ENCODE data around the gene FIG4. TPM values are rescaled to one million over a fixed set of nuclear protein-coding genes. Genes with fewer than 3 reads are reported as not detected.

The FIG4 gene
- total RNA-seq, 4 donors from 2014 or later: 12.3 to 19.9 (median 17.1) TPM

DNA sequence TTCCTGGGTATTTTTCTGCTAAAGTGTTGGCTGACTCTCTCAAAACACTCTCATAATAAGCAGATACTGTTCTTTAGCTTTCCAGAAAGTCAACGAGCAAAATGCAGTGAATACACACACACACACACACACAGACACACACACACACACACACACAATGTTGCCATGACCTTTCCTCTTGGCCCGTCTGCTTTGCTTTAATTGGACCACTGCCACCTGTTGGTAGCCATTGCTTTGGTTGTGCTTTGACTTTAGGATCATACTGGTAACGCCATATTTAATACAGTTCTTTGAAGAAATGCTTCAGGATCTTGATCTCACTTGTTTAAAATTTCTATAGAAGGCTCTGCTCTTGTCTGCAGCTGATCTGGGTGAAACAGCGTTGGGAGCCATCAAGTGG is 4.4 kb downstream of the FIG4 start:
- Histone ChIP-seq H3K9me3 (no peaks in the 10 kb centered on the region), H3K27me3 (no peaks in the 10 kb centered on the region), H3K36me3 (peaks cover 0 to 6% (median 4%) of the 10 kb centered on the region in 4 donors), H3K4me1 (peaks cover 6 to 21% (median 18%) of the 10 kb centered on the region in 4 donors), H3K4me3 (no peak overlapping the region), H3K27ac (replicated peaks in 1 of 4) (no peak overlapping the region)
- intact Hi-C loops (cut with DNase I): loop anchor here (10.0 kb wide), 1 partner anchor 1179 kb away; the partner anchor contains the start of gene AMD1
- TF ChIP-seq POLR2AphosphoS5 (IDR thresholded peaks at IDR 0.05) (no peak), EP300 (IDR thresholded peaks at IDR 0.05) (no peak), POLR2A (IDR thresholded peaks at IDR 0.05; ENCODE audit: low read depth) (no peak)
- TF ChIP-seq, protein P1, sequence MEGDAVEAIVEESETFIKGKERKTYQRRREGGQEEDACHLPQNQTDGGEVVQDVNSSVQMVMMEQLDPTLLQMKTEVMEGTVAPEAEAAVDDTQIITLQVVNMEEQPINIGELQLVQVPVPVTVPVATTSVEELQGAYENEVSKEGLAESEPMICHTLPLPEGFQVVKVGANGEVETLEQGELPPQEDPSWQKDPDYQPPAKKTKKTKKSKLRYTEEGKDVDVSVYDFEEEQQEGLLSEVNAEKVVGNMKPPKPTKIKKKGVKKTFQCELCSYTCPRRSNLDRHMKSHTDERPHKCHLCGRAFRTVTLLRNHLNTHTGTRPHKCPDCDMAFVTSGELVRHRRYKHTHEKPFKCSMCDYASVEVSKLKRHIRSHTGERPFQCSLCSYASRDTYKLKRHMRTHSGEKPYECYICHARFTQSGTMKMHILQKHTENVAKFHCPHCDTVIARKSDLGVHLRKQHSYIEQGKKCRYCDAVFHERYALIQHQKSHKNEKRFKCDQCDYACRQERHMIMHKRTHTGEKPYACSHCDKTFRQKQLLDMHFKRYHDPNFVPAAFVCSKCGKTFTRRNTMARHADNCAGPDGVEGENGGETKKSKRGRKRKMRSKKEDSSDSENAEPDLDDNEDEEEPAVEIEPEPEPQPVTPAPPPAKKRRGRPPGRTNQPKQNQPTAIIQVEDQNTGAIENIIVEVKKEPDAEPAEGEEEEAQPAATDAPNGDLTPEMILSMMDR (IDR thresholded peaks at IDR 0.05): no peak
- 73% methylated on average over 4 of the region's 4 CpGs for WGBS
- no peak for DNase-seq (ENCODE audit: extremely low spot score)

DNA sequence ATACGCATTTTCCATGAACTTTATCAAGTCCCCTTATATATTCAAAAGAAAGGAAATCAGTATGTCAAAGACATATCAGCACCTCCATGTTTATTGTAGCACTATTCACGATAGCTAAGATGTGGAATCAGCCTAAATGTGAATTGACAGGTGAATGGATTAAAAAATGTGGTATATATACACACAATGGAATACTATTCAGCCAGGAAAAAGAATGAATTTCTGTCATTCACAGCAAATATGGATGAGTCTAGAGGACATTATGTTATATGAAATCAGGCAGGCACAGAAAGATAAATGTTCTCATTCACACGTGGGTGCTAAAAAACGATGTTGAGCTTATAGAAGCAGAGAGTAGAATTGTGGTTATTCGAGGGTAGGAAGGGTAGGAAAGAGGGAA is 5.3 kb downstream of the FIG4 start:
- Histone ChIP-seq H3K9me3 (no peaks in the 10 kb centered on the region), H3K36me3 (peaks cover 0 to 6% (median 4%) of the 10 kb centered on the region in 4 donors), H3K4me1 (peaks cover 6 to 21% (median 17%) of the 10 kb centered on the region in 4 donors), H3K27me3 (no peaks in the 10 kb centered on the region), H3K4me3 (no peak overlapping the region), H3K27ac (replicated peaks in 1 of 4) (no peak overlapping the region)
- TF ChIP-seq POLR2AphosphoS5 (IDR thresholded peaks at IDR 0.05) (no peak), POLR2A (IDR thresholded peaks at IDR 0.05; ENCODE audit: low read depth) (no peak), EP300 (IDR thresholded peaks at IDR 0.05) (no peak)
- TF ChIP-seq, protein P1 (IDR thresholded peaks at IDR 0.05): no peak
- intact Hi-C loops (cut with DNase I): loop anchor here (10.0 kb wide), 1 partner anchor 1178 kb away; the partner anchor contains the start of gene AMD1
- no peak for DNase-seq (ENCODE audit: extremely low spot score)
- 97% methylated on average over 5 of the region's 5 CpGs for WGBS

DNA sequence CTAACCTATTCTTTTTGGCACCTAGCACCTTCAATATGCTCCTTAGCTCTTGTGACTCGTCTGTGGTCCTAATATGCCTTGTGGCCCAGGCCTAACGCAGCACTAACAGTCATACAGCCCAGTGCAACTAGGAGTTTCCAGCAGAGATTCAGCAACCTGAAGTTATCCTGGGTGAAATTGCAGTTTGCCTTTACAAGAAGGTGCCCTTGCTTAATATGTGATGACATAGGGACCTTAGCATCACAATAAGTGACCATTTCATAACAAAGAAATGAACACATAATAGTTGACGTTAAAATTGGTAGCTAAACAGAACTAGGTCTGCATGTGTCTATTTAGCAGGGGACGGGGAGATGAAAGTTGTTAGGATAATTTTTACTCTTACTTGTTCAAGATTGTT is 10.1 kb downstream of the FIG4 start:
- intact Hi-C loops (cut with DNase I): no loop called here
- TF ChIP-seq EP300 (IDR thresholded peaks at IDR 0.05) (no peak), POLR2AphosphoS5 (IDR thresholded peaks at IDR 0.05) (no peak), POLR2A (IDR thresholded peaks at IDR 0.05; ENCODE audit: low read depth) (no peak)
- TF ChIP-seq, protein P1 (IDR thresholded peaks at IDR 0.05): no peak
- Histone ChIP-seq H3K36me3 (no peaks in the 10 kb centered on the region), H3K27me3 (no peaks in the 10 kb centered on the region), H3K27ac (replicated peaks in 1 of 4) (no peak overlapping the region), H3K4me3 (no peak overlapping the region), H3K9me3 (no peaks in the 10 kb centered on the region), H3K4me1 (peaks cover 3 to 17% (median 4%) of the 10 kb centered on the region in 4 donors)
- no peak for DNase-seq (ENCODE audit: extremely low spot score)
- 82% methylated on average over 4 of the region's 4 CpGs for WGBS

DNA sequence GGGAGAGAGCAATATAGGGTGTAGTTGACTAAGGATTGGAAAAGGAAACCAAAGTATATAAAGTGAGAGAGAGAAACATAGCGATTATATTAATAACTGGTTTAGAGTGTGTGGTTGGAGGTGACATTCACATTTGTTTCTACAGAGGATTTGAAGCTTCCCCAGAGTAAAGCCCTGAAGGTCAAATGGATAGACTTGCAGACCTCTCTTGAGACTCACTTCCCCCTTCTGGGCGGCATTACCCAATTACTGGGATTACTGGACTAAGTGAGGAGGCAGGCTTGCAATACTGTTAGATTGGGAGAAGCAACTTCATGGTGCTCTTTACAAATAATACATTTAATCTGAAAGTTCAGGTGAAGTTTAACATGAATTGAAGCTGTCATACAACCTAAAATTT is 10.7 kb downstream of the FIG4 start:
- 90% methylated on average over 2 of the region's 2 CpGs for WGBS
- Histone ChIP-seq H3K27ac (replicated peaks in 1 of 4) (no peak overlapping the region), H3K9me3 (no peaks in the 10 kb centered on the region), H3K27me3 (no peaks in the 10 kb centered on the region), H3K4me1 (peaks cover 3 to 20% (median 4%) of the 10 kb centered on the region in 4 donors), H3K4me3 (no peak overlapping the region), H3K36me3 (no peaks in the 10 kb centered on the region)
- intact Hi-C loops (cut with DNase I): no loop called here
- TF ChIP-seq, protein P1 (IDR thresholded peaks at IDR 0.05): no peak
- TF ChIP-seq POLR2A (IDR thresholded peaks at IDR 0.05; ENCODE audit: low read depth) (no peak), EP300 (IDR thresholded peaks at IDR 0.05) (no peak), POLR2AphosphoS5 (IDR thresholded peaks at IDR 0.05) (no peak)
- DNase-seq (ENCODE audit: extremely low spot score): no peak

DNA sequence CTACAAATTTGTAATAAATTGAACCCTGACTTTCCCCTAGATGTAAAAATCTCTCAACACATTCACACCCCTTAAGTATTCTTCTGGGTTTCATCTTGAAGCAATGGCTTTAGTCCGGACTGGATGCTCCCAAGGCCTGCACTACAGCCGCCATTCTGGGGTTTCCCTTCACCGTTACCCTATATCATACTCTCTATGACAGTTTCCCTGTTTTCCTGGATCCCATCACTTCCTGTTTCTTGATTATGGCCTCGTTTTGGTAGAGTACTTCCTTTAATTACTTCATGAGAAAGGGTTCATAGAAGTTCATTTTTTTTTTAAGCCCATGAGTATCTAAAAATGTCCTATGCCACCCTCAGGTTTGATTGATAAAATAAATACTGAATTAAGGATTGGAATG is 11.7 kb downstream of the FIG4 start:
- H3K4me1 ChIP-seq: peaks cover 3 to 20% (median 4%) of the 10 kb centered on the region in 4 donors
- intact Hi-C loops (cut with DNase I): no loop called here

More for the DNA sequence above, 11.7 kb downstream of the FIG4 start:
- 80% methylated on average over 4 of the region's 4 CpGs for WGBS
- no peaks in the 10 kb centered on the region for H3K9me3 ChIP-seq
- H3K27ac ChIP-seq (replicated peaks in 1 of 4): no peak overlapping the region
- H3K4me3 ChIP-seq: no peak overlapping the region
- TF ChIP-seq POLR2AphosphoS5 (IDR thresholded peaks at IDR 0.05) (no peak), POLR2A (IDR thresholded peaks at IDR 0.05; ENCODE audit: low read depth) (no peak)
- H3K27me3 ChIP-seq: no peaks in the 10 kb centered on the region
- no peaks in the 10 kb centered on the region for H3K36me3 ChIP-seq
- no peak for DNase-seq (ENCODE audit: extremely low spot score)
